ENCODE results near the gene PRICKLE2.
"Not testable (repeated sequence)": the region's sequence is repeated elsewhere in the genome, so short reads cannot be mapped to it uniquely, and the experiment has no call there.

Gene PRICKLE2

GRCh38 chr3:64095802-64096201 lies 129.5 kb downstream of the PRICKLE2 start:
- no peak for ATAC-seq

GRCh38 chr3:64094713-64095079 lies 130.6 kb downstream of the PRICKLE2 start:
- DNase-seq (no peak), ATAC-seq (no peak)

More at GRCh38 chr3:64095802-64096201, 129.5 kb downstream of the PRICKLE2 start:
- DNase-seq: no peak

GRCh38 chr3:64093825-64094712 lies 131.2 kb downstream of the PRICKLE2 start:
- ATAC-seq (no peak), DNase-seq (no peak)

GRCh38 chr3:64093211-64093610 lies 132.1 kb downstream of the PRICKLE2 start:
- no peak for ATAC-seq
- DNase-seq: no peak

- ATAC-seq: no peak
- DNase-seq: no peak
Measured at GRCh38 chr3:64091501-64091900, 133.8 kb downstream of the PRICKLE2 start.

GRCh38 chr3:64089386-64089785 lies 135.9 kb downstream of the PRICKLE2 start:
- not testable (repeated sequence) for ATAC-seq, DNase-seq

GRCh38 chr3:64088408-64089205 lies 136.7 kb downstream of the PRICKLE2 start:
- DNase-seq (no peak), ATAC-seq (no peak)

- no peak for ATAC-seq
Measured at GRCh38 chr3:64086479-64087252, 138.6 kb downstream of the PRICKLE2 start.

GRCh38 chr3:64084640-64085039 lies 140.6 kb downstream of the PRICKLE2 start:
- no peak for ATAC-seq
- DNase-seq: no peak

More at GRCh38 chr3:64086479-64087252, 138.6 kb downstream of the PRICKLE2 start:
- no peak for DNase-seq

- no peak for ATAC-seq
- DNase-seq: no peak
Measured at GRCh38 chr3:64083575-64083974, 141.7 kb downstream of the PRICKLE2 start.

- ATAC-seq: no peak
- DNase-seq: no peak
Measured at GRCh38 chr3:64082961-64083541, 142.2 kb downstream of the PRICKLE2 start.

GRCh38 chr3:64082411-64082810 lies 142.9 kb downstream of the PRICKLE2 start:
- DNase-seq (no peak), ATAC-seq (no peak)

- ATAC-seq (no peak), DNase-seq (no peak)
Measured at GRCh38 chr3:64081235-64081630, 144.0 kb downstream of the PRICKLE2 start.

GRCh38 chr3:64080616-64081234 lies 144.5 kb downstream of the PRICKLE2 start:
- ATAC-seq (no peak), DNase-seq (no peak)

GRCh38 chr3:64079369-64080150 lies 145.7 kb downstream of the PRICKLE2 start:
- no peak for DNase-seq
- ATAC-seq: no peak

GRCh38 chr3:64078966-64079365 lies 146.3 kb downstream of the PRICKLE2 start:
- no peak for ATAC-seq
- DNase-seq: no peak

GRCh38 chr3:64074895-64075679 lies 150.2 kb downstream of the PRICKLE2 start:
- no peak for DNase-seq
- no peak for ATAC-seq

GRCh38 chr3:64074060-64074459 lies 151.2 kb downstream of the PRICKLE2 start:
- no peak for DNase-seq
- ATAC-seq: no peak

GRCh38 chr3:64073158-64073761 lies 152.0 kb downstream of the PRICKLE2 start:
- DNase-seq: no peak
- ATAC-seq: no peak

All from stimulated activated naive CD8-positive, alpha-beta T cell treated with anti-CD3 and anti-CD28 coated beads, Interleukin-15, Interleukin-2, amounts not matched to agents 100 U/mL and 50 U/mL, for 24 hours (primary cell).